HCT116 (cell line): ENCODE measurements around the gene UNC79. TPM values are rescaled to one million over a fixed set of nuclear protein-coding genes. Genes with fewer than 3 reads are reported as not detected.

Experiments
- ATAC-seq: fragments of 200-7000 bp; cut with Tn5 transposase; 2 replicates; pipeline ENCODE4 v1.9.1; 2020; ENCODE audit warnings: mild to moderate bottlenecking, moderate library complexity
- BruUV-seq: library from RNA; stranded (reverse); fragments of 400-500 nt; replicated peaks from 2 replicates; lab custom pipeline; 2021; lab: Mats Ljungman, UMichigan
- CTCF ChIA-PET: fragments of 300-600 bp; sonication (Branson Sonifier 250); formaldehyde crosslinking; loops from one replicate; lab custom pipeline; 2021; ENCODE audit warnings: antibody characterized with exemption; lab: Charles Lee
- POLR2A ChIA-PET: fragments of 300-600, 350-600 bp; sonication (Branson Sonifier 250); formaldehyde crosslinking; loops from one replicate; lab custom pipeline; 2021; ENCODE audit warnings: antibody characterized with exemption; lab: Charles Lee
- RAD21 ChIA-PET, 2 experiments: fragments of 300-600 bp; sonication (Branson Sonifier 250); formaldehyde crosslinking; loops; one replicate each; lab custom pipeline; 2023; ENCODE audit warnings: low total read pairs in 2 of 2; ENCODE audit not compliant: uncharacterized antibody in 2 of 2, unreplicated experiment in 2 of 2, low non-redundant PET in 1 of 2; lab: Charles Lee
- DNase-seq: peaks from one replicate; pipeline ENCODE4 v3.0.0-alpha.2; 2010; ENCODE audit warnings: low read depth, low spot score
- H2AFZ ChIP-seq: fragments of 200-600 bp; shearing (Covaris generic), sonication (generic); 2 replicates; pipeline ENCODE4 v1.6.1; 2017; ENCODE audit warnings: low read depth, mixed run types, mixed read lengths, antibody characterized with exemption, low read length; ENCODE audit not compliant: poor library complexity, severe bottlenecking
- H3K27ac ChIP-seq: 2 replicates; pipeline ENCODE4 v1.5.1; 2012; ENCODE audit warnings: low read depth, low read length
- H3K27me3 ChIP-seq: fragments of 200-600 bp; sonication (generic); 2 replicates; pipeline ENCODE4 v1.6.1; 2016; ENCODE audit warnings: mixed run types, low read length, mixed read lengths; ENCODE audit not compliant: insufficient read depth
- H3K36me3 ChIP-seq, 2 experiments: fragments of 200-500 bp in 1 of 2; fragments of 200-600 bp in 1 of 2; sonication (Bioruptor generic) in 1 of 2; sonication (generic) in 1 of 2; 2 replicates each; pipeline versions ENCODE4 v1.5.1 to v1.6.1; 2014 to 2016; ENCODE audit warnings: low read length in 2 of 2, inconsistent platforms in 1 of 2, mixed read lengths in 1 of 2, mixed run types in 1 of 2; ENCODE audit not compliant: insufficient read depth in 2 of 2, control insufficient read depth in 1 of 2
- H3K4me1 ChIP-seq, 2 experiments: fragments of 200-600 bp in 1 of 2; sonication (generic) in 1 of 2; 2 replicates each; pipeline versions ENCODE4 v1.5.1 to v1.6.1; 2012 to 2017; ENCODE audit warnings: low read length in 2 of 2, inconsistent platforms in 1 of 2, mild to moderate bottlenecking in 1 of 2, mixed read lengths in 1 of 2, mixed run types in 1 of 2, moderate library complexity in 1 of 2; ENCODE audit not compliant: insufficient read depth in 2 of 2, control insufficient read depth in 1 of 2
- H3K4me2 ChIP-seq: fragments of 200-600 bp; sonication (generic); 2 replicates; pipeline ENCODE4 v1.6.1; 2017; ENCODE audit warnings: mixed run types, low read length, mixed read lengths
- H3K4me3 ChIP-seq, 2 experiments: fragments of 200-600 bp in 1 of 2; sonication (generic) in 1 of 2; replicated peaks in 1 of 2; 2 replicates each; pipeline ENCODE4 v1.5.1; 2011 to 2016; ENCODE audit warnings: low read length in 2 of 2, control low read depth in 1 of 2, low read depth in 1 of 2, mild to moderate bottlenecking in 1 of 2, mixed read lengths in 1 of 2, mixed run types in 1 of 2
- H3K79me2 ChIP-seq: fragments of 200-600 bp; sonication (generic); 2 replicates; pipeline ENCODE4 v1.6.1; 2017; ENCODE audit warnings: mild to moderate bottlenecking, mixed run types, low read length, moderate library complexity, mixed read lengths; ENCODE audit not compliant: insufficient read depth
- H3K9ac ChIP-seq: fragments of 200-600 bp; sonication (generic); 2 replicates; pipeline ENCODE4 v1.6.1; 2016; ENCODE audit warnings: low read length, mixed read lengths
- H3K9me2 ChIP-seq: fragments of 200-600 bp; sonication (generic), shearing (Covaris generic); 2 replicates; pipeline ENCODE4 v1.6.1; 2017; ENCODE audit warnings: mixed run types, mild to moderate bottlenecking, moderate library complexity; ENCODE audit not compliant: insufficient read depth
- H3K9me3 ChIP-seq, 2 experiments: fragments of 200-500 bp in 1 of 2; fragments of 200-600 bp in 1 of 2; sonication (Bioruptor generic) in 1 of 2; sonication (generic) in 1 of 2; 2 replicates each; pipeline ENCODE4 v1.6.1; 2014 to 2017; ENCODE audit warnings: low read length in 2 of 2, mixed read lengths in 2 of 2, inconsistent platforms in 1 of 2, low read depth in 1 of 2, mild to moderate bottlenecking in 1 of 2, mixed run types in 1 of 2, moderate library complexity in 1 of 2; ENCODE audit not compliant: control insufficient read depth in 1 of 2, insufficient read depth in 1 of 2
- H4K20me1 ChIP-seq: fragments of 200-600 bp; sonication (generic), shearing (Covaris generic); 2 replicates; pipeline ENCODE4 v1.6.1; 2017; ENCODE audit warnings: mixed run types, mild to moderate bottlenecking, moderate library complexity; ENCODE audit not compliant: insufficient read depth
- ATF3 ChIP-seq: IDR thresholded peaks from 2 replicates; pipeline ENCODE4 v1.6.1; 2012
- CBX3 ChIP-seq: IDR thresholded peaks from 2 replicates; pipeline ENCODE4 v1.6.1; 2012; ENCODE audit warnings: low read depth
- CEBPB ChIP-seq: IDR thresholded peaks from 2 replicates; pipeline ENCODE4 v1.6.1; 2012; ENCODE audit warnings: low read depth
- CTCF ChIP-seq, 3 experiments: fragments of 200-600 bp in 1 of 3; sonication (generic) in 1 of 3; IDR thresholded peaks in 2 of 3; conservative IDR thresholded peaks in 1 of 3; 2 replicates each; pipeline ENCODE4 v1.5.1; 2012 to 2017; ENCODE audit warnings: low read depth in 2 of 3, low read length in 2 of 3, antibody characterized with exemption in 1 of 3, borderline replicate concordance in 1 of 3, control low read depth in 1 of 3, mild to moderate bottlenecking in 1 of 3, mixed read lengths in 1 of 3, mixed run types in 1 of 3, moderate library complexity in 1 of 3; ENCODE audit not compliant: insufficient read depth in 1 of 3
- ELF1 ChIP-seq: IDR thresholded peaks from 2 replicates; pipeline ENCODE4 v1.6.1; 2012; ENCODE audit warnings: low read depth, borderline replicate concordance
- EZH2 ChIP-seq: fragments of 200-600 bp; sonication (generic); IDR thresholded peaks from 2 replicates; pipeline ENCODE4 v1.6.1; 2017; ENCODE audit warnings: antibody characterized with exemption, mixed run types
- EZH2phosphoT487 ChIP-seq: fragments of 200-600 bp; IDR thresholded peaks from 2 replicates; pipeline ENCODE4 v1.6.1; 2018; ENCODE audit warnings: antibody characterized with exemption, borderline replicate concordance
- JUND ChIP-seq: IDR thresholded peaks from 2 replicates; pipeline ENCODE4 v1.6.1; 2012
- MAX ChIP-seq: IDR thresholded peaks from 2 replicates; pipeline ENCODE4 v1.6.1; 2012
- POLR2A ChIP-seq: IDR thresholded peaks from 2 replicates; pipeline ENCODE4 v1.7.0; 2011; ENCODE audit warnings: borderline replicate concordance; ENCODE audit not compliant: insufficient read depth, insufficient read length; ENCODE audit errors: extremely low read depth
- POLR2AphosphoS5 ChIP-seq: IDR thresholded peaks from 2 replicates; pipeline ENCODE4 v1.6.1; 2011; ENCODE audit warnings: mild to moderate bottlenecking, low read depth, low read length, moderate library complexity
- RAD21 ChIP-seq: IDR thresholded peaks from 2 replicates; pipeline ENCODE4 v1.6.1; 2012; ENCODE audit warnings: low read depth, mild to moderate bottlenecking
- SIN3A ChIP-seq: IDR thresholded peaks from 2 replicates; pipeline ENCODE4 v1.6.1; 2012; ENCODE audit warnings: low read depth
- SP1 ChIP-seq: IDR thresholded peaks from 2 replicates; pipeline ENCODE4 v1.6.1; 2012; ENCODE audit warnings: low read depth
- SRF ChIP-seq: IDR thresholded peaks from 2 replicates; pipeline ENCODE4 v1.6.1; 2012; ENCODE audit warnings: low read depth
- TCF7L2 ChIP-seq: IDR thresholded peaks from 2 replicates; pipeline ENCODE4 v1.7.0; 2011; ENCODE audit warnings: borderline replicate concordance, inconsistent platforms; ENCODE audit not compliant: insufficient read depth, insufficient read length; ENCODE audit errors: extremely low read depth
- ZBTB33 ChIP-seq: IDR thresholded peaks from 2 replicates; pipeline ENCODE4 v1.6.1; 2011; ENCODE audit warnings: mild to moderate bottlenecking, low read length, moderate library complexity; ENCODE audit not compliant: insufficient replicate concordance; ENCODE audit errors: extremely low read depth
- ZFX ChIP-seq: fragments of 450-650 bp; IDR thresholded peaks from 2 replicates; pipeline ENCODE4 v1.6.1; 2017
- ZNF274 ChIP-seq: fragments of 200-500 bp; sonication (Bioruptor generic); IDR thresholded peaks from 2 replicates; pipeline ENCODE4 v1.6.1; 2014; ENCODE audit warnings: mild to moderate bottlenecking, low read depth, low read length, inconsistent platforms
- intact Hi-C: fragments of 100-400 bp; cut with micrococcal nuclease; formaldehyde crosslinking; loops from 2 replicates; pipeline ENCODE4 v1.10.0; 2022
- total RNA-seq: library from RNA; stranded (reverse); gene quantifications from one replicate; pipeline ENCODE4 v1.2.1, GENCODE V29; 2021; ENCODE audit not compliant: unreplicated experiment

Gene UNC79
- total RNA-seq, 1 experiment from 2014 or later: 0.10 TPM

- Histone ChIP-seq H3K9me3 (no peaks in the 10 kb centered on the region), H3K4me3 (no peak overlapping the region), H2AFZ (no peak overlapping the region), H3K9ac (no peak overlapping the region), H3K79me2 (no peaks in the 10 kb centered on the region), H3K27me3 (no peaks in the 10 kb centered on the region), H3K27ac (no peak overlapping the region), H3K36me3 (no peaks in the 10 kb centered on the region), H3K4me1 (peaks cover 0 to 4% of the 10 kb centered on the region in 2 experiments; a peak in 1 of 4 replicates), H3K4me2 (no peak overlapping the region), H4K20me1 (no peaks in the 10 kb centered on the region), H3K9me2 (no peaks in the 10 kb centered on the region)
- ChIA-PET POLR2A (no interaction called here), RAD21 (no interaction called here), CTCF (no interaction called here)
- no peak for DNase-seq
- ATAC-seq: no peak
- no peak for TF ChIP-seq ZBTB33
- no peak for TF ChIP-seq ZFX
- TF ChIP-seq ELF1: no peak
- no peak for TF ChIP-seq SRF
- TF ChIP-seq POLR2A: no peak
- no peak for TF ChIP-seq POLR2AphosphoS5
- no peak for TF ChIP-seq SIN3A
- TF ChIP-seq CTCF (IDR thresholded peaks at IDR 0.05 in 2 of 3, conservative IDR thresholded peaks at IDR 0.05 in 1 of 3; ENCODE audit: borderline replicate concordance in 1 of 3, insufficient read depth in 1 of 3, low read depth in 2 of 3, low read length in 2 of 3): no peak
- TF ChIP-seq EZH2phosphoT487: no peak
- no peak for TF ChIP-seq CBX3
- no peak for TF ChIP-seq MAX
- no peak for TF ChIP-seq CEBPB
- no peak for TF ChIP-seq ZNF274
- TF ChIP-seq SP1: no peak
- no peak for TF ChIP-seq RAD21
- TF ChIP-seq JUND: no peak
- TF ChIP-seq TCF7L2: no peak
- no peak for TF ChIP-seq ATF3
- no peak for TF ChIP-seq EZH2
- BruUV-seq: no TSS peak
- intact Hi-C loops: no loop called here
Measured at GRCh38 chr14:93708311-93708734, 277.6 kb downstream of the UNC79 start.
